ENCODE results near the gene PDCD1LG2.

- no peak for TF ChIP-seq CTCF (IDR thresholded peaks at IDR 0.05; ENCODE audit: low read length)
- no peak for TF ChIP-seq EZH2 (optimal IDR thresholded peaks at IDR 0.05; ENCODE audit: low read depth, low read length)
Observed at GRCh38 chr9:5536684-5537083, 26.4 kb downstream of the PDCD1LG2 start.
